SK-N-SH treated with all-trans-retinoic acid at 6 μM for 48 hours (cell line): ENCODE data around the gene ATP8A2.

Source experiments
- ARNTL ChIP-seq: fragments of 450-650 bp; formaldehyde crosslinking; IDR thresholded peaks from 2 replicates; pipeline ENCODE4 v1.5.0; 2020; ENCODE audit warnings: low read depth, mild to moderate bottlenecking, moderate library complexity, borderline replicate concordance
- ESRRG ChIP-seq: fragments of 250-450 bp; sonication (Bioruptor Pico); IDR thresholded peaks from 2 replicates; pipeline ENCODE4 v1.6.1; 2021; ENCODE audit warnings: mild to moderate bottlenecking
- ISL1 ChIP-seq: fragments of 250-450 bp; sonication (Bioruptor Pico); IDR thresholded peaks from 2 replicates; pipeline ENCODE4 v2.1.2; 2022; ENCODE audit warnings: mild to moderate bottlenecking, moderate library complexity
- OSR1 ChIP-seq: fragments of 250-450 bp; sonication (Bioruptor Pico); IDR thresholded peaks from 2 replicates; pipeline ENCODE4 v1.8.0; 2022; ENCODE audit warnings: moderate library complexity, mild to moderate bottlenecking, inconsistent platforms
- PATZ1 ChIP-seq: fragments of 250-450 bp; sonication (Bioruptor Pico); IDR thresholded peaks from 2 replicates; pipeline ENCODE4 v1.8.0; 2020; ENCODE audit warnings: mild to moderate bottlenecking, moderate library complexity, borderline replicate concordance
- PPARA ChIP-seq: fragments of 250-450 bp; sonication (Bioruptor Pico); IDR thresholded peaks from 2 replicates; pipeline ENCODE4 v1.5.0; 2020; ENCODE audit warnings: mild to moderate bottlenecking, borderline replicate concordance
- RARB ChIP-seq: fragments of 250-450 bp; sonication (Bioruptor Pico); IDR thresholded peaks from 2 replicates; pipeline ENCODE4 v1.8.0; 2021; ENCODE audit warnings: mild to moderate bottlenecking, moderate library complexity
- TCF4 ChIP-seq: fragments of 250-450 bp; sonication (Bioruptor Pico); IDR thresholded peaks from 2 replicates; pipeline ENCODE4 v1.8.0; 2021; ENCODE audit warnings: mild to moderate bottlenecking, moderate library complexity, borderline replicate concordance
- ZNF565 ChIP-seq: fragments of 450-650 bp; formaldehyde crosslinking; conservative IDR thresholded peaks from 2 replicates; pipeline ENCODE4 v1.5.0; 2020; ENCODE audit warnings: low read depth, mild to moderate bottlenecking, moderate library complexity
- TF ChIP-seq, protein P1 (sequence below): fragments of 250-450 bp; sonication (Bioruptor Pico); IDR thresholded peaks from 2 replicates; pipeline ENCODE4 v1.8.0; 2021; ENCODE audit warnings: low read depth, mild to moderate bottlenecking, moderate library complexity, borderline replicate concordance
- TF ChIP-seq, protein P2 (sequence below): fragments of 250-450 bp; sonication (Bioruptor Pico); IDR thresholded peaks from 2 replicates; pipeline ENCODE4 v1.5.1; 2020; ENCODE audit warnings: low read depth, mild to moderate bottlenecking, moderate library complexity

DNA sequence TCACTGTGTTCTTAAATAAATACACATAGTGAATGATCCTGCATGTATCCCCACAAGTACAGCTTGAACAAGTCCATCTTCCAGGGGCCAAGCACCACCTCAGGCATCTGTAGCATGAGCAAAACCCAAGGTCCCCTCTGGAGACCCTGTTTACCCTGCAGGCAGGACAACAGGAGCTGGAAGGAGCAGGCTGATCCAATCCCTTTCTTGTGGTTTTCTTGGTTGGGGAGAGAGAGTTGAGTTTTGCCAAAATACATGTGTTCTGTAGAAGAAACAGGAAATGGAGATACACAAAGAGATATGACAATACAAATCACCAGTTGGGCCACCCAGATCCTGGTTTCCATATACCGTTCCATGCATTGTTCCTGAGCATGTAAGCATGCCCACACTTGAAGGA is 587.2 kb downstream of the ATP8A2 start:
- no peak for TF ChIP-seq OSR1 (CRISPR knock-in tag)
- no peak for TF ChIP-seq RARB
- TF ChIP-seq TCF4 (CRISPR knock-in tag): no peak
- TF ChIP-seq ZNF565 (CRISPR knock-in tag): no peak
- no peak for TF ChIP-seq PPARA
- no peak for TF ChIP-seq PATZ1 (CRISPR knock-in tag)
- TF ChIP-seq, protein P1, sequence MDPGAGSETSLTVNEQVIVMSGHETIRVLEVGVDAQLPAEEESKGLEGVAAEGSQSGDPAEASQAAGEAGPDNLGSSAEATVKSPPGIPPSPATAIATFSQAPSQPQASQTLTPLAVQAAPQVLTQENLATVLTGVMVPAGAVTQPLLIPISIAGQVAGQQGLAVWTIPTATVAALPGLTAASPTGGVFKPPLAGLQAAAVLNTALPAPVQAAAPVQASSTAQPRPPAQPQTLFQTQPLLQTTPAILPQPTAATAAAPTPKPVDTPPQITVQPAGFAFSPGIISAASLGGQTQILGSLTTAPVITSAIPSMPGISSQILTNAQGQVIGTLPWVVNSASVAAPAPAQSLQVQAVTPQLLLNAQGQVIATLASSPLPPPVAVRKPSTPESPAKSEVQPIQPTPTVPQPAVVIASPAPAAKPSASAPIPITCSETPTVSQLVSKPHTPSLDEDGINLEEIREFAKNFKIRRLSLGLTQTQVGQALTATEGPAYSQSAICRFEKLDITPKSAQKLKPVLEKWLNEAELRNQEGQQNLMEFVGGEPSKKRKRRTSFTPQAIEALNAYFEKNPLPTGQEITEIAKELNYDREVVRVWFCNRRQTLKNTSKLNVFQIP (CRISPR knock-in tag): no peak
- TF ChIP-seq ISL1 (CRISPR knock-in tag): no peak
- no peak for TF ChIP-seq ARNTL (CRISPR knock-in tag)
- TF ChIP-seq, protein P2, sequence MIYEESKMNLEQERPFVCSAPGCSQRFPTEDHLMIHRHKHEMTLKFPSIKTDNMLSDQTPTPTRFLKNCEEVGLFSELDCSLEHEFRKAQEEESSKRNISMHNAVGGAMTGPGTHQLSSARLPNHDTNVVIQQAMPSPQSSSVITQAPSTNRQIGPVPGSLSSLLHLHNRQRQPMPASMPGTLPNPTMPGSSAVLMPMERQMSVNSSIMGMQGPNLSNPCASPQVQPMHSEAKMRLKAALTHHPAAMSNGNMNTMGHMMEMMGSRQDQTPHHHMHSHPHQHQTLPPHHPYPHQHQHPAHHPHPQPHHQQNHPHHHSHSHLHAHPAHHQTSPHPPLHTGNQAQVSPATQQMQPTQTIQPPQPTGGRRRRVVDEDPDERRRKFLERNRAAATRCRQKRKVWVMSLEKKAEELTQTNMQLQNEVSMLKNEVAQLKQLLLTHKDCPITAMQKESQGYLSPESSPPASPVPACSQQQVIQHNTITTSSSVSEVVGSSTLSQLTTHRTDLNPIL (CRISPR knock-in tag): no peak
- no peak for TF ChIP-seq ESRRG (CRISPR knock-in tag)
